Activated CD8-positive, alpha-beta memory T cell treated with anti-CD3 and anti-CD28 coated beads, Interleukin-2, amount 50 U/mL, for 1 hour (primary cell): ENCODE measurements around the gene SMAP2.
"Not testable (repeated sequence)": the region's sequence is repeated elsewhere in the genome, so short reads cannot be mapped to it uniquely, and the experiment has no call there.

ENCODE experiments used
- DNase-seq: peaks from one replicate; pipeline ENCODE4 v3.0.0-alpha.2; 2020; ENCODE audit errors: extremely low read depth

SMAP2 gene

DNA sequence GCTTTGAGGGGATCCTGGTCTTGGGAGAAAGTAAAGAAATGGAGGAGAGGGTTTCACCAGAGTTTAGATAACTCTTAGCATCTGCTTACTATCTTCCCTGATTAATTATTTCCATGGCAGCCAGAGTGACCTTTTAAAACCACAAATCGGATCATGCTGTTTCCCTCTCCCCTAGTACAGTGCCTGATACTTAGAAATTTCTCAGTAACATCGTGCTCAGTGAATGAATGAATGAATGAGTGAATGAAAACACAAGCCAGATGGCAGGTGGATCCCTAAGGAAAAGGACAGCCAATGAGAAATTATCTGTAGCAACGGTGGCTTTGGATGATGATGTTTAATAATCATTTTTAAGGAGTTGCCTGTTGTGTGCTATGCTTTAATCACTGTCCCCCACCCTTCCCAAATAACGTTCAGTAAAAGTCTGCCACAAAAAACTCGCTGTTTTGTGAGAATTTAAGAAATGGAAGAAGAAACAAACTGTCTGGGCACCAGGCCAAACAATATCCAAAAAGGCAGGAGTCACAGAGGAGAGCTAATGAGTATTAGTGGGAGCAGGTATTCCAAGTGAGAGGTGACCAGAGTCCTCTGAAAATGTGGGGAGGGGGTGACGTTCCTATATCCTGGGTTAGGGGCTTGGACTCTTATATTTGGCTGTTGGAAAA is 737 bp upstream of the SMAP2 start:
- no peak for DNase-seq

DNA sequence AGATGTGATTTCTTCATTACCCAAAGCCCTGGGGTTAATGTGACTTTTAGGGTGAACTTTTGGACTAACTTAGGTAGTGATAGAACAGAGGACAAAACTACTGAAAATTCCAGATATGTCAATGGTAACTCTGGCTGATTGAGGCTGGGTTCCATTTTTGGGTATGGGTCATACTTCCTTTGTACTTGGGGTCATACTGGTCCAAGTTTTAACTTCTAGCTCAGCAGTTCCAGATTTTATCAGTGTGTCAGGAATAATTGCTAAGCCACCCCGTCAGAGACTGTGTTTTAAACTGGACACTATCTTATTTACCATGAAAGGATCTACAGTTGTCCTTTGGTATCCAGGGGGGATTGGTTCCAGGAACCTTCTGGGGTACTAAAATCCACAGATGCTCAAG is 4.0 kb downstream of the SMAP2 start:
- DNase-seq: no peak

GRCh38 chr1:40379785-40380452 is 6.4 kb downstream of the SMAP2 start:
- DNase-seq: no peak

DNA sequence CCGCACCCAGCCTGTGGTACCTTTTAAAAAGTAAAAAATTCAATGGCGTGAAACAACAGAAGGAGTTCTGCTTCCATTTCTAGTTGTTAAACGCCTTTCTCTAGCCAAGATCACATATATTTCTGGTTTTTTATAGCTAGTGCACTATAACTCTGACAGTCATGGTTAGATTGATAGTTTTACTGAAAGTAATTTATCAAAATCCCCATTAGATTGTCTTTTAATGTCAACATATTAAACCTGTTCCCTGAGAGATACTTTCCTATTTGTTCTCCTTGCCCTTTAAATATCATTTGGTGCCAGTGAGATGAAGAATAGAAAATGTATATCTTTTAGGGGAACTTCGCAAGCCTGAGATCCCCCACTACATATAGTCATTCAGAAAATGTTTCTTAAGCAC is 7.3 kb downstream of the SMAP2 start:
- no peak for DNase-seq

DNA sequence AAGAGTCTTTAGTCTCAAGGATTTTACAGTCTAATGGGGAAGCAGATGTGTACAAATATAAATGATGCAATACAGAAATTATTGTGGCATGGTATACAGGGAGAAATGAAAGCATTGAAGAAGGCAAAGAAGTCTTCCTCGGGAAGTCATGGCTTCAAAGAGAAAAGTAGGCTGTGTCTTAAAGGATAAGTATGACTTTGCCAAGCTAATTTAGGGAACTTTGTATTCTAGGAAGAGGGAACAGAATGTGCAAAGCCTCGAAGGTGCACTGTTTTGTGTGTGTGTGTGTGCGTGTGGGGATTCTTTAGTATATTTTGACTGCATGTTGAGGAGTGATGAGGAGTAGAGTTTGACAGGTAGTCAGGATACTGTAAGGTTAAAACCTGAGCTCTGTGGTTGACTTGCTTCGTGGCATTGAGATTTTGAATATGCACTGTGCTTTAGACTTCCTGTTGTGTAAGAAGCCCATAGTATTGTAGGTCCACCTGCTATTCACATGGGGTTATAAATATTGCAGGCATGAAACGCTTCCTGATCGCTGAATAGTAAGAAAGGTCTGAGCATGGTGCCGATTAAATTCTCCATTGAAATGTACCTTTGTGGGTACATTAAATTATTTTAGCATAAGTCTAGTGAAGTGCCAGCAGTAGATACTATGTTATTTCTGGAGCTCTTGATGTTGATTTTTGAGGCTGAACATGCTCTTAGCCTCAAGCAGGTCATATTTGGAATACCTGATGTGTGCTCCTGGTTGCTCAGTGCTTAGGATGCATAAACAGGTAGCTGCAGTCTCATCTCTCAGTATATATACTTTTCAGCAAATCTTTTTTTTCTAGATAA is 8.0 kb downstream of the SMAP2 start:
- no peak for DNase-seq

DNA sequence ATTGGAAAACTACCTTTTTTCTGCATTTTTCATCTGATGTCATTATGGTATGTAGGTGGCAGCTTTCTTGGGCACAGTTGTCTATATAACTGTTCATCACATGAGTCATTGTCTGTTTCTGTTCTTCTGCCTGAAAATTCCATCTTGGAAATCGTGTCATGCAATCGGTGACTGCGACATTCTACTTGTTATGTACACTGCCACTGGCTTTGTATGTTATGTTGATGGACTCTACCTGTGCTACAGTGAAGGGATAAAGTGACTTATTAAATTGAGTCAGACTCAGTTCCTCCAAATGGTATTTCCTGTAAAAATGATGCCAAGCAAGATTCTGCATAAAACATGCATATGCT is 8.6 kb downstream of the SMAP2 start:
- no peak for DNase-seq

DNA sequence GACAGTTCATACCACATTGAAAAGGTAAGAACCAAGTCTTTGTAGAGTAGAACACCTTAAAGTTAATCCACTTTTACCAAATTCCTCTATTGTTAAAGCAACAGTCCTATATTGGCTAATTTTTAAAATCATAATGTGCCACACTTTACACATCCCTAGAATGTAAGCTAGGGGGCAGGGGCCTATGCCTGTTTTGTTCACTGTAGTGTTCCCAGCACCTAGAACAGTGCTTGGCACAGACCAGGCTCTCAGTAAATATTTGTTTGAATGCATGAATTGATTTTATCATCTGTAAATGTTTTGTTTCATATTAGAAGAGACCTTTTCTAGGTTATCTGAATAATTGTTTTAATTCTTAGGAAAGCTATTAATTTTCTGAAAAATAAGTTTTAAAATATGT is 9.1 kb downstream of the SMAP2 start:
- no peak for DNase-seq

GRCh38 chr1:40383095-40383487 is 9.6 kb downstream of the SMAP2 start:
- no peak for DNase-seq

- no peak for DNase-seq
Measured at GRCh38 chr1:40383488-40384412, 10.2 kb downstream of the SMAP2 start.

DNA sequence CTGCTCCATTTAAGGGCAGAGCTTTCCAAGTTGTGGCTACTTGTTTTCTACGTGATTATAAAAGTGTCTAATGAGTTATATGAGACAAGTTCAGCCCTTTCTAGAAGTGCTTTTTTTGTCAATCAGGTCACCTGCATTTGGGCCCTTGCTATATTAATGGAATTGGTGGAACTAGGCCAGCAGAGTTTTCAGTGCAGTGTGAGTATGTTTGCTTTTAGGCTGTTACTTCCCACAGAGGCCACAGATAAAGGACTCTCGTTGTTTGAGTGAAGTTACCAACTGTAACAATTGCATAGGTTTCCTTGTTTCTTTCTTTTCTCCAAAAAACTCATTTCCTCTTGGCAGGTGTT is 10.9 kb downstream of the SMAP2 start:
- no peak for DNase-seq

DNA sequence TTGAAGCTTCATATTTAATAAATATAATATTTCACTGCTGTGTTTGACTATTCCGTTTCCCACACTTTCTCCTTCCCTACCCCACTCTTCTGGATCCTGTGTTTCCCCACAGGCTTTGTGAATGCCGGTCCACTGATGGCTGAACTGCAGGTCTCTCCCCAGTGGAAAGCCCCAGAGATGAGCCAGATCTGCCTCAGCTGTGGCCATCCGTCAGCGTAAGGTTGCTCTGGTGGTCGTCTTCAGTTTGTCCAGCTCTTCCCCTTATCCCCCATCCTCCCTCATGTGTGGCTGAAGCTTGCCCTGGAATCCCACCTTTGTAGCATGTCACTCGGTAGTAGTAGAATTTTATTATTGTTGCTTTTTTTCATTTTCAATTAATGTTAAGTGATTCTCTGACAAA is 11.4 kb downstream of the SMAP2 start:
- DNase-seq: no peak

- peak; percentile 65 for DNase-seq
Measured at GRCh38 chr1:40385437-40386358, 12.2 kb downstream of the SMAP2 start.

DNA sequence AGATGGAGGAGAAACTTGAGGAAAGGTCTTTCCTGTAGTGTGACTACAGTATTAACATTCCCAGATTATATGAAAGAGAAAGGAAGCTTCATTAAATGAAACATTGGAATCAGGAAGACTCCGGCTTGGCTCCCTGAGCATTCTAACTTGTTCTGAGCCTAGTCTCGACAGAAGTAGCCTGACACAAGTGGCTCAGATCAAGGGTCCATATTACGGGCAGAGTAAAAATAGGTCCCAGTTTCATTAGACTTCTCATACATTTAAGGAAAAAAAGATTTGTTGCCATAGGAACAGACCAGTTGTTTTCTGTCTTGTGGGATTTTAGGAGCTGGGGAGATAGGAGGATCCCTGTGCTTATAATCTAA is 12.8 kb downstream of the SMAP2 start:
- DNase-seq: no peak

GRCh38 chr1:40386796-40387195 is 13.3 kb downstream of the SMAP2 start:
- no peak for DNase-seq

DNA sequence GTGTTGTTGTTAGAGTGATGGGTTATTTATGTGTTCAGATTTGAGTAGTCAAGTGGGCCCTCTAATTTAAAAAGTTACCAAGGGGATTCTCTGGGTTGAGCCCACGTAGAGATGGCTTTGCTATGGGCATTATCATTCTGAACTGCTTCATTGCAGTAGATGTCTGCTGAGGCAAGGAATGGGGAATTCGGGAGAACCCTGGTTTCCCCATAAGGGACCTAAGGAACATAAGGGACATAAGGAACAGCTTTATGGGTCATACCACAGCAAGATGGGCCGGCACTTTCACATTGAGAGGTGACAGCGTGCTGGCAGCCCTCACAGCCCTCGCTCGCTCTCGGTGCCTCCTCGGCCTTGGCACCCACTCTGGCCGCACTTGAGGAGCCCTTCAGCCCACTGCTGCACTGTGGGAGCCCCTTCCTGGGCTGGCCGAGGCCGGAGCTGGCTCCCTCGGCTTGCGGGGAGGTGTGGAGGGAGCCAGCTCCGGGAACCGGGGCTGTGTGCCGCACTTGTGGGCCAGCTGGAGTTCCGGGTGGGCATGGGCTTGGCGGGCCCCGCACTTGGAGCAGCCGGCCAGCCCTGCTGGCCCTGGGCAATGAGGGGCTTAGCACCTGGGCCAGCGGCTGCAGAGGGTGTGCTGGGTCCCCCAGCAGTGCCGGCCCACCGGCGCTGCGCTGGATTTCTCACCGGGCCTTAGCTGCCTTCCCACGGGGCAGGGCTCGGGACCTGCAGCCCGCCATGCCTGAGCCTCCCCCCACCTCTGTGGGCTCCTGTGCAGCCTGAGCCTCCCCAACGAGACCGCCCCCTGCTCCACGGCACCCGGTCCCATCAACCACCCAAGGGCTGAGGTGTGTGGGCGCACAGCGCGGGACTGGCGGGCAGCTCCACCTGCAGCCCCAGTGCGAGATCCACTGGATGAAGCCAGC is 14.1 kb downstream of the SMAP2 start:
- not testable (repeated sequence) for DNase-seq

- not testable (repeated sequence) for DNase-seq
Measured at GRCh38 chr1:40388456-40389321, 15.2 kb downstream of the SMAP2 start.

- no peak for DNase-seq
Measured at GRCh38 chr1:40389322-40389803, 15.8 kb downstream of the SMAP2 start.

- no peak for DNase-seq
Measured at GRCh38 chr1:40389871-40390560, 16.5 kb downstream of the SMAP2 start.
